Cardiac muscle cell (in vitro differentiated cells and primary cell): ENCODE data around the gene CLTCL1. TPM values are rescaled to one million over a fixed set of nuclear protein-coding genes. Genes with fewer than 3 reads are reported as not detected.
"Not testable (repeated sequence)": the region's sequence is repeated elsewhere in the genome, so short reads cannot be mapped to it uniquely, and the experiment has no call there.

Experiments used
- DNase-seq, 2 donors: peaks; one replicate each; pipeline versions ENCODE4 v3.0.0 to v3.0.0-alpha.2; 2010 to 2017; ENCODE audit warnings: low read depth in 1 of 2, low spot score in 1 of 2
- H3K27ac ChIP-seq: fragments of 200-600 bp; sonication (generic); 2 replicates; pipeline ENCODE4 v1.5.1; 2016
- H3K27me3 ChIP-seq: fragments of 200-600 bp; sonication (generic); 2 replicates; pipeline ENCODE4 v1.6.0; 2016; ENCODE audit warnings: control low read depth
- H3K36me3 ChIP-seq: fragments of 200-600 bp; sonication (generic); 2 replicates; pipeline ENCODE4 v1.5.1; 2016; ENCODE audit warnings: control low read depth
- H3K4me1 ChIP-seq: fragments of 200-600 bp; sonication (generic); 2 replicates; pipeline ENCODE4 v1.8.1; 2017; ENCODE audit warnings: low read depth, mild to moderate bottlenecking, mixed run types
- H3K4me3 ChIP-seq: fragments of 200-600 bp; sonication (generic); 2 replicates; pipeline ENCODE4 v1.5.1; 2016; ENCODE audit warnings: mild to moderate bottlenecking
- H3K9me3 ChIP-seq: fragments of 200-600 bp; sonication (generic); 2 replicates; pipeline ENCODE4 v1.5.1; 2017; ENCODE audit warnings: low read depth, mild to moderate bottlenecking, control low read depth
- CTCF ChIP-seq: IDR thresholded peaks from 2 replicates; pipeline ENCODE4 v1.5.1; 2012; ENCODE audit warnings: low read depth, mild to moderate bottlenecking, low read length
- polyA plus RNA-seq: library from polyadenylated mRNA; unstranded; fragments of >200 nt; fragmentation: Nextera tagmentation; extraction: Ambion mirVana; gene quantifications from 2 replicates; pipeline ENCODE4 v1.2.1, GENCODE V29; 2016
- total RNA-seq: library from RNA; depleted of rRNA; stranded (reverse); fragments of >200 nt; gene quantifications from 2 replicates; pipeline ENCODE4 v1.2.3, GENCODE V29; 2016

The CLTCL1 gene
- total and polyA plus RNA-seq, 2 experiments from 2014 or later = 3.9 to 12.2 TPM

- no peaks in the 10 kb centered on the region for H3K4me1 ChIP-seq
- H3K27me3 ChIP-seq = no peaks in the 10 kb centered on the region
- no peak overlapping the region for H3K27ac ChIP-seq
- no peak for TF ChIP-seq CTCF
- DNase-seq = no peak
- H3K36me3 ChIP-seq = peaks cover 31% of the 10 kb centered on the region
- no peak overlapping the region for H3K4me3 ChIP-seq
- H3K9me3 ChIP-seq = no peaks in the 10 kb centered on the region
Measured at GRCh38 chr22:19330865-19331418, 39.4 kb upstream of the CLTCL1 start.

GRCh38 chr22:19330205-19330604 is 38.7 kb upstream of the CLTCL1 start:
- not testable (repeated sequence) for H3K27me3 ChIP-seq, H3K9me3 ChIP-seq, H3K4me1 ChIP-seq, H3K4me3 ChIP-seq, DNase-seq, H3K27ac ChIP-seq
- H3K36me3 ChIP-seq = peaks cover 26% of the 10 kb centered on the region

GRCh38 chr22:19329454-19329853 is 37.9 kb upstream of the CLTCL1 start:
- no peak for TF ChIP-seq CTCF
- Histone ChIP-seq H3K4me3 (no peak overlapping the region), H3K4me1 (no peaks in the 10 kb centered on the region), H3K36me3 (peaks cover 19% of the 10 kb centered on the region), H3K27ac (peak overlapping the region; percentile 17), H3K9me3 (no peaks in the 10 kb centered on the region), H3K27me3 (no peaks in the 10 kb centered on the region)
- no peak for DNase-seq

- peak in 1 of 2 donors; percentile 36 for DNase-seq
- TF ChIP-seq CTCF = no peak
- H3K4me1 ChIP-seq = no peaks in the 10 kb centered on the region
- peaks cover 12% of the 10 kb centered on the region for H3K36me3 ChIP-seq
- no peak overlapping the region for H3K27ac ChIP-seq
- H3K4me3 ChIP-seq = no peak overlapping the region
- no peaks in the 10 kb centered on the region for H3K27me3 ChIP-seq
- no peaks in the 10 kb centered on the region for H3K9me3 ChIP-seq
Measured at GRCh38 chr22:19325296-19325948, 33.9 kb upstream of the CLTCL1 start.

GRCh38 chr22:19323420-19323819 is 31.9 kb upstream of the CLTCL1 start:
- not testable (repeated sequence) for H3K4me3 ChIP-seq, H3K27ac ChIP-seq, DNase-seq, H3K9me3 ChIP-seq, H3K36me3 ChIP-seq, H3K27me3 ChIP-seq, H3K4me1 ChIP-seq

- no peak for DNase-seq
- Histone ChIP-seq H3K27ac (no peak overlapping the region), H3K4me1 (no peaks in the 10 kb centered on the region), H3K9me3 (no peaks in the 10 kb centered on the region), H3K36me3 (no peaks in the 10 kb centered on the region), H3K27me3 (no peaks in the 10 kb centered on the region), H3K4me3 (no peak overlapping the region)
- TF ChIP-seq CTCF = no peak
Measured at GRCh38 chr22:19321757-19322156, 30.2 kb upstream of the CLTCL1 start.

GRCh38 chr22:19320136-19320535 is 28.6 kb upstream of the CLTCL1 start:
- not testable (repeated sequence) for H3K27ac ChIP-seq, H3K9me3 ChIP-seq, H3K4me1 ChIP-seq, H3K4me3 ChIP-seq, H3K36me3 ChIP-seq, DNase-seq, H3K27me3 ChIP-seq
